PC-3 (cell line): ENCODE results near the gene MRPL45. TPM values are rescaled to one million over a fixed set of nuclear protein-coding genes. Genes with fewer than 3 reads are reported as not detected.

Source experiments
- ATAC-seq: fragments of 200-7000 bp; cut with Tn5 transposase; 2 replicates; pipeline ENCODE4 v1.9.1; 2020; ENCODE audit warnings: mild to moderate bottlenecking, moderate library complexity
- BruUV-seq: library from RNA; stranded (reverse); fragments of 400-500 nt; replicated peaks from 2 replicates; lab custom pipeline; 2021; lab: Mats Ljungman, UMichigan
- CTCF ChIA-PET: fragments of 300-600 bp; sonication (Branson Sonifier 250); formaldehyde crosslinking; loops from one replicate; lab custom pipeline; 2022; ENCODE audit warnings: antibody characterized with exemption; lab: Charles Lee
- POLR2A ChIA-PET: fragments of 300-600 bp; sonication (Branson Sonifier 250); formaldehyde crosslinking; loops from one replicate; lab custom pipeline; 2022; ENCODE audit warnings: antibody characterized with exemption; ENCODE audit not compliant: unreplicated experiment; lab: Charles Lee
- DNase-seq: peaks from one replicate; pipeline ENCODE4 v3.0.0-alpha.2; 2015
- H2AFZ ChIP-seq: fragments of 300-600 bp; sonication (generic); 2 replicates; pipeline ENCODE4 v1.6.0; 2016; ENCODE audit warnings: antibody characterized with exemption, low read length
- H3F3A ChIP-seq: fragments of 300-600 bp; sonication (generic); one replicate; pipeline ENCODE4 v1.6.0; 2017; ENCODE audit warnings: antibody characterized with exemption, low read length, control low read depth, mild to moderate bottlenecking; ENCODE audit not compliant: unreplicated experiment
- H3K27ac ChIP-seq: fragments of 300-600 bp; sonication (generic); 2 replicates; pipeline ENCODE4 v1.5.1; 2016; ENCODE audit warnings: mild to moderate bottlenecking, low read length
- H3K27me3 ChIP-seq: fragments of 300-600 bp; sonication (generic); 2 replicates; pipeline ENCODE4 v1.6.1; 2016; ENCODE audit warnings: low read length, mixed read lengths
- H3K36me3 ChIP-seq: fragments of 300-600 bp; sonication (generic); 2 replicates; pipeline ENCODE4 v1.6.1; 2016; ENCODE audit warnings: low read depth, mixed run types, low read length, mixed read lengths
- H3K4me1 ChIP-seq: fragments of 300-600 bp; sonication (generic); 2 replicates; pipeline ENCODE4 v1.5.1; 2016; ENCODE audit warnings: low read length; ENCODE audit not compliant: insufficient read depth
- H3K4me2 ChIP-seq: fragments of 300-600 bp; sonication (generic); 2 replicates; pipeline ENCODE4 v1.6.0; 2016; ENCODE audit warnings: low read length
- H3K4me3 ChIP-seq: fragments of 300-600 bp; sonication (generic); 2 replicates; pipeline ENCODE4 v1.5.1; 2016; ENCODE audit warnings: mild to moderate bottlenecking, low read length, mixed read lengths
- H3K79me2 ChIP-seq: fragments of 300-600 bp; sonication (generic); 2 replicates; pipeline ENCODE4 v1.6.1; 2017; ENCODE audit warnings: low read length, mixed read lengths
- H3K9ac ChIP-seq: fragments of 300-600 bp; sonication (generic); 2 replicates; pipeline ENCODE4 v1.6.0; 2016; ENCODE audit warnings: mild to moderate bottlenecking, low read length
- H3K9me2 ChIP-seq: fragments of 300-600 bp; sonication (generic); replicated peaks from 2 replicates; pipeline ENCODE4 v1.6.1; 2016; ENCODE audit warnings: mixed run types, low read length, mixed read lengths
- H3K9me3 ChIP-seq: fragments of 300-600 bp; sonication (generic); 2 replicates; pipeline ENCODE4 v1.6.1; 2016; ENCODE audit warnings: low read length, mixed read lengths
- H4K20me1 ChIP-seq: fragments of 300-600 bp; sonication (generic); 2 replicates; pipeline ENCODE4 v1.6.1; 2016; ENCODE audit warnings: low read length, mixed read lengths
- CTCF ChIP-seq: fragments of 300-600 bp; sonication (generic); conservative IDR thresholded peaks from 2 replicates; pipeline ENCODE4 v1.5.1; 2017; ENCODE audit warnings: antibody characterized with exemption, low read depth, mild to moderate bottlenecking, low read length
- EZH2 ChIP-seq: fragments of 300-600 bp; sonication (generic); IDR thresholded peaks from one replicate; pipeline ENCODE4 v1.6.1; 2017; ENCODE audit warnings: antibody characterized with exemption, mild to moderate bottlenecking, low read length; ENCODE audit not compliant: unreplicated experiment
- EZH2phosphoT487 ChIP-seq: fragments of 300-600 bp; sonication (generic); IDR thresholded peaks from 2 replicates; pipeline ENCODE4 v1.6.1; 2018; ENCODE audit warnings: mild to moderate bottlenecking, antibody characterized with exemption, low read length, borderline replicate concordance
- intact Hi-C: fragments of 100-400 bp; cut with micrococcal nuclease; formaldehyde crosslinking; loops from 2 replicates; pipeline ENCODE4 v1.9.0; 2023
- total RNA-seq: library from RNA; depleted of rRNA; stranded (reverse); fragments of >200 nt; gene quantifications from 2 replicates; pipeline ENCODE4 v1.2.3, GENCODE V29; 2014

Gene MRPL45
- total RNA-seq, 1 experiment from 2014 or later = 34.3 TPM

GRCh38 chr17:38317081-38317480 is 20.1 kb downstream of the MRPL45 start:
- no peak for TF ChIP-seq EZH2
- TF ChIP-seq EZH2phosphoT487 = no peak
- TF ChIP-seq CTCF = no peak
- Histone ChIP-seq H3K79me2 (no peaks in the 10 kb centered on the region), H3K9me2 (no peaks in the 10 kb centered on the region), H3K9me3 (no peaks in the 10 kb centered on the region), H3K9ac (no peak overlapping the region), H3K27ac (no peak overlapping the region), H3K4me1 (peaks cover 3% of the 10 kb centered on the region; the same call in 1 of the 2 replicates), H4K20me1 (no peaks in the 10 kb centered on the region), H2AFZ (no peak overlapping the region), H3K36me3 (no peaks in the 10 kb centered on the region; the same call in 1 of the 2 replicates), H3K4me2 (no peak overlapping the region), H3K27me3 (no peaks in the 10 kb centered on the region), H3K4me3 (no peak overlapping the region), H3F3A (no peaks in the 10 kb centered on the region)
- ChIA-PET CTCF (no interaction called here), POLR2A (no interaction called here)
- ATAC-seq = no peak
- DNase-seq = no peak
- no TSS peak for BruUV-seq
- intact Hi-C loops = no loop called here

GRCh38 chr17:38320482-38320881 is 23.5 kb downstream of the MRPL45 start:
- H3K27ac ChIP-seq = peak overlapping the region; percentile 28; the same call in 1 of the 2 replicates
- ATAC-seq (no peak), DNase-seq (peak; percentile 32)
- H3K9ac ChIP-seq = no peak overlapping the region
- no peaks in the 10 kb centered on the region for H3K79me2 ChIP-seq
- ChIA-PET POLR2A (no interaction called here), CTCF (no interaction called here)
- no peaks in the 10 kb centered on the region for H3K9me2 ChIP-seq
- no peak for TF ChIP-seq EZH2phosphoT487
- no peak for TF ChIP-seq CTCF
- TF ChIP-seq EZH2 = no peak
- H3K4me1 ChIP-seq = peaks cover 11% of the 10 kb centered on the region; the same call in 1 of the 2 replicates
- no peaks in the 10 kb centered on the region; the same call in 1 of the 2 replicates for H3K36me3 ChIP-seq
- H4K20me1 ChIP-seq = no peaks in the 10 kb centered on the region
- H3F3A ChIP-seq = no peaks in the 10 kb centered on the region
- intact Hi-C loops = no loop called here
- no peaks in the 10 kb centered on the region for H3K27me3 ChIP-seq
- BruUV-seq = no TSS peak
- H3K9me3 ChIP-seq = no peaks in the 10 kb centered on the region
- no peak overlapping the region for H2AFZ ChIP-seq
- no peak overlapping the region for H3K4me3 ChIP-seq
- H3K4me2 ChIP-seq = no peak overlapping the region

- H3K36me3 ChIP-seq = no peaks in the 10 kb centered on the region; the same call in 1 of the 2 replicates
- H3K4me3 ChIP-seq = no peak overlapping the region
- no peak overlapping the region for H3K4me2 ChIP-seq
- H3K79me2 ChIP-seq = no peaks in the 10 kb centered on the region
- intact Hi-C loops = no loop called here
- H3K27me3 ChIP-seq = no peaks in the 10 kb centered on the region
- H3K9ac ChIP-seq = no peak overlapping the region
- no peak overlapping the region for H3K27ac ChIP-seq
- no peaks in the 10 kb centered on the region for H4K20me1 ChIP-seq
- no TSS peak for BruUV-seq
- DNase-seq = peak; percentile 61
- no peaks in the 10 kb centered on the region for H3K9me3 ChIP-seq
- no peak overlapping the region for H2AFZ ChIP-seq
- no peaks in the 10 kb centered on the region for H3F3A ChIP-seq
- ChIA-PET CTCF (no interaction called here), POLR2A (no interaction called here)
- H3K9me2 ChIP-seq = no peaks in the 10 kb centered on the region
- peaks cover 11% of the 10 kb centered on the region; the same call in 1 of the 2 replicates for H3K4me1 ChIP-seq
- peak; percentile 71 for ATAC-seq
- TF ChIP-seq EZH2 = no peak
- TF ChIP-seq CTCF = peak; percentile 41
- TF ChIP-seq EZH2phosphoT487 = no peak
These were observed 25.3 kb downstream of the MRPL45 start for GRCh38 chr17:38322156-38322779.
